ENCODE measurements around the gene SNX2.
"Not testable (repeated sequence)": the region's sequence is repeated elsewhere in the genome, so short reads cannot be mapped to it uniquely, and the experiment has no call there.

Gene SNX2

DNA sequence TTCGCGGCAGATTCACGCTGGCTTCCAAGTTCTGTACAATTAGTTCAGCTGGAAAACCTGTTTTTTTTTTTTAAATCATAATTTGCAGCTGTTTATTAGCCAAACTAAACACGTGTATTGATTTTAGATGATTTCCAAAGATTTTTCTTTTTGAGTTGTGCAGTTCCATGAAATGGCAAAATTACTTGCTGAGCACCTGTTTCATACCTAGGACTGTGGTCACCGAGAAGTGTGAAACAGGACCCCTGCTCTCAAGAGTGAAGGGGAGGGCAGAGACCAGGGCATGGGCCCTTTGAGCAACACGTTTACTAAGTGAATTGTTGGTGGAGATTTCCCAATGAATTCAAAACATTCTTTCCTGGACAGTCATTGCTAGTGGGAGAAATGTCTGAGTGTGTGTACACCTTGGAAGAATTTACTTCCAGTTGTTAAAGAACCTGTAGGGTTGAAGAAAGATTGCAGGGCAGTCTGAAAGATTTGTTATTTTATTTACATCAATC, 71.2 kb downstream of the SNX2 start:
- Mint-ChIP-seq H3K27me3 (peaks cover 8% of the 10 kb centered on the region), H3K4me3 (peak overlapping the region; percentile 63 to 74), H3K27ac (peak overlapping the region in 1 of 2 donors; percentile 35), H3K4me1 (peaks cover 10% of the 10 kb centered on the region), H3K9me3 (no peaks in the 10 kb centered on the region)
- no peak for ATAC-seq
- DNase-seq, result no peak

DNA sequence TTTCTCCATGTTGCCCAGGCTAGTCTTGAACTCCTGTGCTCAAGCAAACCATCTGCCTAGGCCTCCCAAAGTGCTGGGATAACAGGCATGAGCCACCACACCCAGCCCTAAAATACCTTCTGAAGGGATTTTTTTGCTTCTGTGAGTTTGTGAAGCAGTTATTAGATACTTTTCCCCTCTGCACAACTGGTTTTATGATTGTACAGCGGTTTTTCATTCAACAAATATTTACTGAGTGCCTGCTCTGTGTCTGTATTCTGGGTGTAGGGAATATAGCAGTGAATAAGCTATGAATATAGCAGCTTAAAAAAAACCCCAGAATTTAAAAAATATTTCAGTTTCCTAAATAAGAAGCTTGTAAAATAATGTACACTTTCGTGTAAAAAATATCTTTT, 72.8 kb downstream of the SNX2 start:
- Mint-ChIP-seq H3K27me3 (peaks cover under 1% of the 10 kb centered on the region), H3K27ac (no peak overlapping the region), H3K4me1 (peaks cover 10% of the 10 kb centered on the region), H3K4me3 (no peak overlapping the region), H3K9me3 (no peaks in the 10 kb centered on the region)
- no peak for DNase-seq
- no peak for ATAC-seq

DNA sequence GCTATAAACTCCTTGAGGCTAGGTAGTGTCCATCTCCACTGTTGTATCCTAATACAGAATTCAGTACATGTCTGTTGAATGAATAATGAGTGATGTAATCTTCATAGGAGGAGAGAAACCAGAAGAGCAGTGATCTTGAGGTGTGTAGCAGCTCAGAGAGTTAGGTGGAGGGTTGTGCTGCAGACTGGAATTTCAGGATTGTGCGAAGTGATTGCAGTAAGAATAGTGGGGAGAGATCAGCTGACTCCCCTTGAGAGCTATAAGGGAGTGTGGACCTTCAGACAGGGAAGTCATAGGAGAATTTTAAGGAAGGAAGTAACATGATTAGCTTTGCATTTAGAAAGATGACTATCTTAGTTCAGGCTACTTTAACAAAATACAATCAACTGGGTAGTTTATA, 74.9 kb downstream of the SNX2 start:
- Mint-ChIP-seq H3K4me1 (peaks cover 1% of the 10 kb centered on the region), H3K4me3 (no peak overlapping the region), H3K27me3 (no peaks in the 10 kb centered on the region), H3K27ac (no peak overlapping the region), H3K9me3 (no peaks in the 10 kb centered on the region)
- no peak for DNase-seq
- ATAC-seq, result no peak

DNA sequence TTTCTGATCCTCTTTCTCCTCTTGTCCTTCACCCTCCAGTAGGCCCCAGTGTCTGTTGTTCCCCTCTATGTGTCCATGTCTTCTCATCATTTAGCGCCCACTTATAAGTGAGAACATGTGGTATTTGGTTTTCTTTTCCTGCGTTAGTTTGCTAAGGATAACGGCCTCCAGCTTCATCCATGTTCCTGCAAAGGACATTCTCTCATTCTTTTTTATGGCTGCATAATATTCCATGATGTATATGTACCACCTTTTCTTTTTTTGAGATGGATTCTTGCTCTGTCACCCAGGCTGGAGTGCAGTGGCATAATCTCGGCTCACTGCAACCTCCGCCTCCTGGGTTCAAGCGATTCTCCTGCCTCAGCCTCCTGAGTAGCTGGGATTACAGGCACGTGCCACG, 82.7 kb downstream of the SNX2 start:
- not testable (repeated sequence) for H3K9me3 Mint-ChIP-seq, H3K4me1 Mint-ChIP-seq, DNase-seq, H3K4me3 Mint-ChIP-seq, H3K27me3 Mint-ChIP-seq, ATAC-seq
- H3K27ac Mint-ChIP-seq, result peak overlapping the region in 1 of 2 donors; percentile 35

DNA sequence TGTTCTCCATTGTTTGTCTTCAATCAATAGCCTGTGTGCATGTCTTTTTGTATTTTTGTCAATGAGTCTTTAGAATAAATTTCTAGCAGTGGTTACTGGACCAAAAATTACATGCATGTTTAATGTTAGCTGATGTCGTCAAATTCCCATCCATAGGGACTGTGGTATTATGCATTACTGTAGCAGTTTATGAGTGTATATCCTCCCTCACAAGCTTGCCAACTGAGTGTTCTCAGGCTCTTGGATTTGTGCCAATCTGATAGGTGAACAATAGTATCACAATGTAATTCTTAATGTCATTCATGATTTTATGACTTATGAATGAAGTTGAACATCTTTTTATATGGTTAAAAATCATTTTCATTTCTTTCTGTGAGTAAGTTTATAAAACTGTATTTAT, 83.6 kb downstream of the SNX2 start:
- H3K9me3 Mint-ChIP-seq, result no peaks in the 10 kb centered on the region
- no peaks in the 10 kb centered on the region for H3K4me1 Mint-ChIP-seq
- no peak for DNase-seq
- ATAC-seq, result no peak
- H3K4me3 Mint-ChIP-seq, result no peak overlapping the region
- H3K27me3 Mint-ChIP-seq, result no peaks in the 10 kb centered on the region
- H3K27ac Mint-ChIP-seq, result no peak overlapping the region

DNA sequence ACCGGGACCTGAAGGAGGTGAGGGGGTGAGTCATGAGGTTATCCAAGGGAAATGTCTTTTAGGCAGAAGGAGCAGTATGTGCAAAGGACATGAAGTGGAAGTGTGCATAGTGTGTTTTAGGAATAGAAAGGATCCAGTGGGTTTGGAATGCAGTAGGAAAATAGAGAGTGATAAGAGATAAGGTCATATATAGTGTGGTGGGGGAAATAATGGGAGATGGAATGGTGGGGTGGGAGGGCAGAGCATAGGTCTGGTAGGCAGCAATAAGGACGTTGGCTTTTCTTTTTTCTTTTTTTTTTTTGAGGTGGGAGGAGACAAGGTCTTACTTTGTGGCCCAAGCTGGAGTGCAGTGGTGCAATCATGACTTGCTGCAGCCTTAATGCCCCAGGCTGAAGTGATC, 88.4 kb downstream of the SNX2 start:
- no peaks in the 10 kb centered on the region for H3K4me1 Mint-ChIP-seq
- H3K27ac Mint-ChIP-seq, result no peak overlapping the region
- H3K9me3 Mint-ChIP-seq, result no peaks in the 10 kb centered on the region
- no peak overlapping the region for H3K4me3 Mint-ChIP-seq
- DNase-seq (no peak), ATAC-seq (no peak)
- H3K27me3 Mint-ChIP-seq, result no peaks in the 10 kb centered on the region

DNA sequence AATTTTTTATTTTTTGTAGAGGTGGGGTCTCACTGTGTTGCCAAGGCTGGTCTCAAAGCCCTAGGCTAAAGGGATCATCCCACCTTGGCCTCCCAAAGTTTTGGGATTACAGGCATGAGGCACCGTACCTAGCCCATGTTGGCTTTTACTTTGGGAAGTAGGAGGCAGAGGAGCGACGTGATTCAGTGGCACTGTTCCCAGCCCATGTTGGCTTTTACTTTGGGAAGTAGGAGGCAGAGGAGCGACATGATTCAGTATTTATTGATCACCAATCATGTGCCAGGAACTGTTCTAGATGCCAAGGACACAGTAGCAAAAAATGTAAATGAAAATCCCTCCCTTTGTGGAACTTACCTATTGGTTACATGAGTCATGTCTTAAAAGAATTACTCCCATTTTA, 88.8 kb downstream of the SNX2 start:
- no peak overlapping the region for H3K27ac Mint-ChIP-seq
- H3K4me3 Mint-ChIP-seq, result no peak overlapping the region

DNA sequence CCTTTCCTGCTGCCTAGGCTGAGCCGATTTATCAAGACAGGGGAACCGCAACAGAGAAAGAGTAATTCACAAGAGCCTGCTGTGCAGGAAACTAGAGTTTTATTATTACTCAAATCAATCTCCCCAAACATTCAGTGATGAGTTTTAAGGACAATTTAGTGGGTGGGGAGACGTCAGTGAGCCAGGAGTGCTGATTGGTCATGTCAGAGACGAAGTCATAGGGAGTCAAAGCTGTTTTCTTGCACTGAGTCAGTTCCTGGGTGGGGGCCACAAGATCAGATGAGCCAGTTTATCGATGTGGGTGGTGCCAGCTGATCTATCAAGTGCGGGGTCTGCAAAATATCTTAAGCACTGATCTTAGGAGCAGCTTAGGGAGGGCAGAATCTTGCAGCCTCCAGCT, 89.5 kb downstream of the SNX2 start:
- ATAC-seq (no peak), DNase-seq (no peak)
- H3K4me1 Mint-ChIP-seq, result no peaks in the 10 kb centered on the region
- H3K9me3 Mint-ChIP-seq, result no peaks in the 10 kb centered on the region
- no peak overlapping the region for H3K4me3 Mint-ChIP-seq
- H3K27me3 Mint-ChIP-seq, result no peaks in the 10 kb centered on the region
- H3K27ac Mint-ChIP-seq, result no peak overlapping the region

More for the DNA sequence above, 88.8 kb downstream of the SNX2 start:
- Mint-ChIP-seq H3K4me1 (no peaks in the 10 kb centered on the region), H3K27me3 (no peaks in the 10 kb centered on the region), H3K9me3 (no peaks in the 10 kb centered on the region)
- no peak for DNase-seq
- ATAC-seq, result no peak

DNA sequence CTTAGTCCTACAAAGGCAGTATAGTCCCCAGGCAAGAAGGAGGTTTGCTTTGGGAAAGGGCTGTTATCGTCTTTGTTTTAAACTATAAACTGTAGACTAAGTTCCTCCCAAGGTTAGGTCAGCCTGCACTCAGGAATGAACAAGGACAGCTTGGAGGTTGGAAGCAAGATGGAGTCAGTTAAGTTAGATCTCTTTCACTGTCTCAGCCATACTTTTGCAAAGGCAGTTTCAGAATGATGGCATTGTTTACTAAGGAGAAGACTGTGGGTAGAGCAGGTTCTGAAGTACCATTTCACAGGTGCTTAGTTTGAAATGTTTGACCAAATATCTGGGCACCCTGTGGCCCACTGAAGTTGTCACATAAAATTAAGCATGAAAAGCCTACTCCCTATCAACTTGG, 90.0 kb downstream of the SNX2 start:
- DNase-seq (no peak), ATAC-seq (no peak)
- no peak overlapping the region for H3K27ac Mint-ChIP-seq
- H3K4me1 Mint-ChIP-seq, result no peaks in the 10 kb centered on the region
- H3K9me3 Mint-ChIP-seq, result no peaks in the 10 kb centered on the region
- no peaks in the 10 kb centered on the region for H3K27me3 Mint-ChIP-seq
- H3K4me3 Mint-ChIP-seq, result no peak overlapping the region

DNA sequence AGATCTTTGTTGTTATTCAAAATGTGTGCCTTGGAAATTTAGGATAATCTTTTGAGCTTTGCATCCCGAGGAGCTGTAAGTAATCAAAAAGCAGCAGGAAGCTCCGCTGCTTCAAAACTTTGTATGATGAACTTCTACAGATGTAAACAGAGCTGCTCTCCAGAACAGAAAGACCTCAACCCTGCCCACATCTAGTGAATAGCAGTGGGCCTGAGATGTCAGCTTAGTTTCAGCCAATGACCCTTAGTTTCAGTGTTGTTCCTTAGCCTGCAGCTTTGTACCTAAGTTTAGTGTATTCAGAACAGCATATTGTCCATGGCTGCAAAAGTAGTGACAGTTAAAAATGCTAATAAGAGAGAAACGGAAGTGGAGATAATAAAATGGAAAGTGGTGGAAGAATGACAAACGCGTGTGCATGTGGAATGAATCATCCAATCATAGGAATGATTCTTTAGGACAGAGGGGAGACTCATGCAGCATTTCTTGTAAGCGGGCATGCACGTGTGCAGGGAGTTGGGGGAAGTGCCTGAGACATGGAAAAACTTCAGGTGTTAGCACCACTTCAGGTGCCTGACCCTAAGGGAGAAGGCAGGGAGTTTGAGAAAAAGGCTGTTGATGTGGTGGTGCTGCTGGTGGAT, 95.5 kb downstream of the SNX2 start:
- no peaks in the 10 kb centered on the region for H3K4me1 Mint-ChIP-seq
- no peaks in the 10 kb centered on the region for H3K9me3 Mint-ChIP-seq
- H3K27ac Mint-ChIP-seq, result no peak overlapping the region
- no peak overlapping the region for H3K4me3 Mint-ChIP-seq
- no peaks in the 10 kb centered on the region for H3K27me3 Mint-ChIP-seq
- DNase-seq (no peak), ATAC-seq (no peak)

DNA sequence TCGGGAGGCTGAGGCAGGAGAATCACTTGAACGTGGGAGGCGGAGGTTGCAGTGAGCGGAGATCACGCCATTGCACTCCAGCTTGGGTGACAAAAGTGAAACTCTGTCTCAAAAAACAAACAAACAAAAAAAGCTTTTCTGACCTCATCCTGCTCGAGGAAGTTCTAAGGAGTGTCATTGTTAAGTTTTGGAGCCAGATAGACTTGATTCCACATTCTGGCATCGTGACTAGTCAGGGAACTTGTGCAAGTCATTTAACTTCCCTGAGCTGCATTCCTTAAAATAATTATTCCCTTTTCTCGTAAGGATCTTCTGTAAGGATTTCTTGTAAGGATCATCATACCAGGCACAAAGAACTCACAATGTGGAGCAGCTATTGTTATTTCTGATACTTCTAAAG, 96.8 kb downstream of the SNX2 start:
- no peak for DNase-seq
- H3K27ac Mint-ChIP-seq, result no peak overlapping the region
- H3K4me1 Mint-ChIP-seq, result no peaks in the 10 kb centered on the region
- no peaks in the 10 kb centered on the region for H3K27me3 Mint-ChIP-seq
- ATAC-seq, result no peak
- no peaks in the 10 kb centered on the region for H3K9me3 Mint-ChIP-seq
- no peak overlapping the region for H3K4me3 Mint-ChIP-seq

DNA sequence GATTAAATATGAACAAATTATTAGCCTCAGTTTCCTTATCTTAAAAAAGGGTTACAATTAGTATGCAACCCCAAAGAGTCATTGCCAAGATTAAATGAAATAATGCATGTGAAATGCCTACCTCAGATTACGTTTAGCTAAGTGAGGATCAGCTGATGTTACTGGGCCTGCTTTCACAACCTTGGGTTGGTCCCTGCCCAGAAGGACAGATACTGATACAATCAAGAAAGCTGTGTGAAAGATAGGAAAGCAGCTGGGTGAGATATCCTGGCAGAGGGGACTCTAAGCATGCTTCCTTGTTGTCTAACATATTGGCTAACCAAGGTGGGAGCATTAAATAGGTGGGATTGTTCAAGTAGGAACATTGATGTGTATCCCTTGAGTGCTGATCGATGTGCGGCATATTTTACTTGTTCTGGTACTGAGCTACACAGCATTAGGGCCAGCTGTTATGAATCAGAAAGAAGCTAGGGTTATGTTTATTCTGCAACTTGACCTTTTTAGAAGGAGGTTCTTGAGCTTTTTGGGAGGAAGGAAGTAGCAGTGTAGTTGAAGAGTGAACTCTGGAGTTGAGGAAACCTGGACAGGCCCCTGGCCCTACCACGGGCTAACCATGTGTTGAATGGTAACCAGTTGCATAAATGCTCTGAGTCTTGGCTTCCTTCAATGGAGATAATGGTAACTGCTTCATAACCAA, 99.4 kb downstream of the SNX2 start:
- Mint-ChIP-seq H3K4me1 (no peaks in the 10 kb centered on the region), H3K27ac (no peak overlapping the region), H3K4me3 (no peak overlapping the region), H3K9me3 (no peaks in the 10 kb centered on the region), H3K27me3 (peaks cover 7% of the 10 kb centered on the region)
- DNase-seq, result no peak
- no peak for ATAC-seq

DNA sequence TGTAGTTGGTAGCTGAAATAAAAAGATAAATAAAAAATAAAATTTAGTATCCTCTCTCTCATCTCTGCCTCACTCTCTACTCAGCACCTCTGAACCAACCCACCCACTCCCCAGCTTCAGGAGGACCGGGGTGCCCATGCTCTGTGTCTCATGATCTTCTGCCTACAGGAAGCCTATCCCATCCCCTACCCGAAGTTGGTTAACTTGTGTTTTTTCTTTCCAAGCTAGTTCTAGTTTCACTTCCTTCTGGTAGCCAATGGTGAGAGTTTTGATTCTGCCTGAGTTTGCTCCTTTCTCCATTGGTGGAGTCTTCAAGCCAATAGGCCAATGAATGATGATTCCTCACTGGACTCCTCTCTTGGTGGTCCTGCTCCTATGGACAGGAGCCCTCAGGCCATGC, 102.6 kb downstream of the SNX2 start:
- Mint-ChIP-seq H3K27me3 (peaks cover 7% of the 10 kb centered on the region), H3K4me1 (no peaks in the 10 kb centered on the region), H3K9me3 (no peaks in the 10 kb centered on the region), H3K4me3 (no peak overlapping the region), H3K27ac (no peak overlapping the region)
- ATAC-seq (no peak), DNase-seq (no peak)

DNA sequence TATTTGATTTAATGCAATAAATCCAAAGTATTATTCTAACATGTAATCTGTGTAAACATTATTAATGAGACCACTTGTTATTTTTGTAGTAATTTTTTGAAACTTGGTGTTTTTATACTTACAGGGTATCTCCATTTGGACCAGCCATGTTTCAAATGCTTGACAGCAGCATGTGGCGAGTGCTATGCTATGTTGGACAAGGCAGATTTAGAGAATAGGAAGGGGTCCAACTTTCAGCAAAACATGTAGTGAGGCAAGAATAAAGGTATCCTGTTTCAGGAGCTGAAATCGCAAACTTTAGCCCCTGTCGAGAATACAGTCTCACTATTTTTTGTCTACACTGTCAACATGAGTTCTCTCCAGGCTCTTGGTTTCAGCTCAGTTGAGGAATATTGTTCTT, 104.2 kb downstream of the SNX2 start:
- no peak overlapping the region for H3K4me3 Mint-ChIP-seq
- H3K27me3 Mint-ChIP-seq, result peaks cover 7% of the 10 kb centered on the region
- no peaks in the 10 kb centered on the region for H3K9me3 Mint-ChIP-seq
- no peak for DNase-seq
- ATAC-seq, result no peak
- no peak overlapping the region for H3K27ac Mint-ChIP-seq
- H3K4me1 Mint-ChIP-seq, result no peaks in the 10 kb centered on the region
